CD4-positive, alpha-beta T cell treated with Interferon gamma for 1 hour (primary cell): ENCODE data around the gene CDC7.
"Not testable (repeated sequence)": the region's sequence is repeated elsewhere in the genome, so short reads cannot be mapped to it uniquely, and the experiment has no call there.

Source experiments
- DNase-seq: peaks from one replicate; pipeline ENCODE4 v3.0.0-alpha.2; 2020

The CDC7 gene

GRCh38 chr1:91511386-91511785 is 10.7 kb downstream of the CDC7 start:
- DNase-seq, result no peak

DNA sequence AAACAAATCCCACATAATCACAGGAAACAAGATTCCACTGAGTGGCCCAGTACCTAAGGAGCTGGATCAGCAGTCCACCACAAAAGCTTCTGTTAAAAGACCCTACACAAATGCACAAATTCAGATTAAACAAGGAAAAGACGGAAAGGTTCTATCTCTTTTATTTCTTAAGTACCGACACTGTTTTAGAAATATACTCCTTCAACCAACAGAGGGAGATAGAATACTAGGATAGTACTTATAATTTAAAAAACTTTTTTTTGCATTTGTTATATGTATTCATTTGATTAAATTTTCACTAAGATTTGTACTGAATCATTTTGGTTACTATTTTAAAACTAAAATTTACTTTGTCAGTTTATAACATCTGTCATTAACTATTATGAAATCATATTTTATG is 12.5 kb downstream of the CDC7 start:
- DNase-seq, result no peak

DNA sequence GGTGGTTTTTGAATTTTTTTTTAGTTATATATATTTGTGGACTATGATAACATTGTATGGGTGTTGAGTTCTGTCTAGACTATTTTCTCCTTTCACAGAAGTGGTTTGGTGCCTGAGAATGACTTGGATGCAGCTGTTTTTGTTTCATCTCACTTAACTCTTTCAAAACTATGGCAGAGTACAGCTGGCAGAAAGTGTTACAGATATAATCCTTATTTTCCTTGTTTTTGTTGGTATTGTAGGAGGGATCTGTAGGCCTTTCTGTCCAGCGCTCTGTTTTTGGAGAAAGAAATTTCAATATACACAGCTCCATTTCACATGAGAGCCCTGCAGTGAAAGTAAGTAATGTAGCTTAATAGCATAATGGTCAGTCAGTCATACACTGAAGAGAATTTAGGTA is 13.1 kb downstream of the CDC7 start:
- DNase-seq, result no peak

DNA sequence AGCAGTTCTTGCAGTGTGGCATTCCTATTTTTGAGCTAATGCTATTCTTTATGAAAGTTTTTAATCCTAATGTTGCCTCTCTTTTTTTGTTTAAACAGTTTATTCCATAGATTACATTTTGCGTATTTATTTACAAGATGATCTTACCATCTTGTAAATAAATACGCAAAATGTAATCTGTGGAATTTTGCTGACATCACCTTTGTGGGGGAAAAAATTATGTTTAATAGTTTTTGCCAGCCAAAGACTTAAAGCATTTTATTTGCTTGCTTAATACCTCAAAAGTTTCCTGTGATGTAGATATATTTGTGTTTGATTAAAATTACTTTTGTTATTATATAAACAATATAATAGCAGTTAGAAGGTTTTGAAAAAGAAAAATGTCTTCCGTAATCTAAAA is 15.3 kb downstream of the CDC7 start:
- no peak for DNase-seq

- DNase-seq, result not testable (repeated sequence)
These were observed 16.0 kb downstream of the CDC7 start for GRCh38 chr1:91516605-91517004.

- not testable (repeated sequence) for DNase-seq
These were observed 18.5 kb downstream of the CDC7 start for GRCh38 chr1:91519167-91519566.

DNA sequence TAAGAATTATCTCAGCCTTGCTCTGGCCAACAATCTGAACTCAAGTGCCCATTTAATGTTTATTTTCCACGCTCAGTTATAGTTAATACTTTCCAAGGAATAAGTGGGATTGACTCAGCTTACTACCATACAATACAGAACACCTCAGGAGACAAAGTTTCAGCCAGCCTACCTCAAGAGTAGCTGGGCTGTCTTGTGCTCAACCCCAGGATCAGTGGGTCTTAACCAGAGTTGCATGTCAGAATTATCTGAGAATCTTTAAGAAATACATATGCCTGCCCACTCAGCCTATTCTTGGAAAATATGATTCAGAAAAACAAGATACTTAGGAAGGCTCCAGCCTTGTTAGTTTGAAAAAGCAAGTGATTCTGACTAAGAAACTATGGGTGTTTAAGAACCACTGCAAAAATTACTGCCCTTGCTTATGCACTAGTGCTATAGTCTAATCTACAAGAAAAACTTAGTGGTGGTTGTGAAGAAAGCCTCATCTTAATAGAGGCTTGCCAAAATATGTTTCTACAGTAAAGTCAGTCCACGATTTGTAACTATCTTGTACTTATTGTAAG is 20.4 kb downstream of the CDC7 start:
- DNase-seq, result no peak

DNA sequence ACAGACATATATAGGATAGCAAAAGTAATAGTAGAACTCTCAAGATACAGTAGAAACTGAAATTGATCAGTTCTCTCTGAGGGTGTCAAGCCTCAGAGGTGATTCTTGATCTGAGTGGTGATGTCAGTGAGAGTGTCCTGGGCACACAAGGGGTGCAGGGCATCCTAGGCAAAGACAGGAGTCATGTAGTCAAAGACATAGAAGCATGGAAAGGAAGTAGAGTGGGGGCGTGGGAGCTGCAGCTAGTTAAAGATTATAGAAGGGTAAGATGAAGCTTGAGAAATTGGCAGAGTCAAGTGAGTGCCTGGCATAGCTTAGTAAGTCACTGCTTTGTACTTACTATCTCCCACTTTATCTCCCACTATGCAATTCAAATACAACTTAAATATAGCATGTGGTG is 22.8 kb downstream of the CDC7 start:
- no peak for DNase-seq

DNA sequence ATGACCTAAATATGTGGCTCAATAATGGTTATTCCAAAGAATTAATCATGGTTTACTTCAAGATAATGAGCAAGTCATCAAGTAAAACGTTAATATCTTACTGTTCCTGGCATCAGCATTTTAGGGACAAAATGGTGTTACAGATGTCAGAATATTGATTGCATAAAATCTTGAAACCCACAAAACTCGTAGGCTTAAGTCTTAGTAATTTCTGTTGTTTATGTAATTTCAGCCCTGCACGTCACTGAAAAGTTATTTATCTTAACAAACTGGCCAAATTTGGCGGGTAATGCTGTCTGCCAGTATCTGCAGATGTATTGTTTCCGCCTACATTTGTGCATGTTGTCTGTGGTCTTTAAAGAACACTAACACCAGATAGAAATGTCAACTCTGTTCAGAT is 25.8 kb downstream of the CDC7 start:
- no peak for DNase-seq

DNA sequence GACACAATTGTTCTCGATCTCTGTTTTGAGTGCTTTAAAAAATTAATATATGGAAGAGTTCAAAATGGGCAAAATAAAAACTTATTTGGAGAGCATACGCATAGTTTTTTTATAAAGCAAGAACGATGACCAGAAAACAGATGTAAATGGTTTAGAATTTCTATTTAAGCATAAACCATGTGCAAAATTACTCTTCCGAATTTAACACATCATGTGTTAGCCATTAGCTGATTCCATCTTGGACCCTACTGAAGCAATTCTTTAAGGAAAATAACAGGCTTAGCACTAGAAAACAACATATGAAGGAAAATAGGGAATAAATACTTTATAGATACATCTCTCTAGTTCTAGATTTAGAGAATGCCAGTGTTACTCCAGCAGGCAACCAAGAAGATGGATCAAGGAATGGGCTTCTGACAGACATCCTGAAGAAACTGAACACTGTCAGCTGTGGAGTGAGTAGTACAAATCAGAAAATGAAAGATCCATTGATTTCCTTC is 26.7 kb downstream of the CDC7 start:
- DNase-seq, result no peak

GRCh38 chr1:91527781-91528180 is 27.1 kb downstream of the CDC7 start:
- DNase-seq, result no peak

DNA sequence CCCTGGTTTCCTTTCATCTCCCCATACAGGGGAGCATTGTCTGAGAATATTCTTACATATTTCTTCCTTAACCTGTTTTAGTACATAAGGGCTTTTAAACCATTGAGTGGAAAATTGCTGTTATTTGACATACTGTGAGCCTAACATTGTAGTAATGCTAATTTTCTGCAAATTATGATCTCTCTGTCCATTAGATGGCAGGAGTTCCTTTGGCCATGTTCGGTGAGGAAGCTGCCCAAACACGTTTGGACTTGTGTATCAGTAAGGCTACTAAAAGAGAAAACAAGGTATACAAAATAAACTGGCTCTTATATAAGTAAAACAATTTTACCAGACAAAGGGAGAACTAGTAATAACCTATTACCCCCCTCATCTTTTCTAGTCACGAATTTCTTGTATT is 29.2 kb downstream of the CDC7 start:
- DNase-seq, result no peak

- DNase-seq, result no peak
These were observed 32.8 kb downstream of the CDC7 start for GRCh38 chr1:91533361-91534024.

DNA sequence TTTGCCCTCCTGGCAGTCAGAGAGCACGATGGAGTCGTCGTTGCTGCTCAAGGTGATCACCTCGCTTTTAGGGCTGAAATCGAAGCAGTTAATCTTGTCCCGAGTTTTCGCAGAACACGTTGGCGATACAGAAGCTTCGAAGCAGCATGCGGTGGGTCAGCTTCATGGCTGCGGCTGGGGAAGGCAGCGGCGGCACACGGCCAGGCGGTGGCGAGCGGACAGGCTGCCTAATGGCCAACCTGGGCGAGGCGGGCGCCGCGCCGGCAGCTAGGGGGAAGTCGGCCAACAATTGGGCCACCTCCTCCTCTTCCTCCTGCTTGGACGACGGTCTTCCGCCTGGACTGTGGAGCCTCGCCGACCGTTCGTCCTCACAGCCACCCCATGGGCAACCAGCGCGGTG is 34.8 kb downstream of the CDC7 start:
- no peak for DNase-seq

DNA sequence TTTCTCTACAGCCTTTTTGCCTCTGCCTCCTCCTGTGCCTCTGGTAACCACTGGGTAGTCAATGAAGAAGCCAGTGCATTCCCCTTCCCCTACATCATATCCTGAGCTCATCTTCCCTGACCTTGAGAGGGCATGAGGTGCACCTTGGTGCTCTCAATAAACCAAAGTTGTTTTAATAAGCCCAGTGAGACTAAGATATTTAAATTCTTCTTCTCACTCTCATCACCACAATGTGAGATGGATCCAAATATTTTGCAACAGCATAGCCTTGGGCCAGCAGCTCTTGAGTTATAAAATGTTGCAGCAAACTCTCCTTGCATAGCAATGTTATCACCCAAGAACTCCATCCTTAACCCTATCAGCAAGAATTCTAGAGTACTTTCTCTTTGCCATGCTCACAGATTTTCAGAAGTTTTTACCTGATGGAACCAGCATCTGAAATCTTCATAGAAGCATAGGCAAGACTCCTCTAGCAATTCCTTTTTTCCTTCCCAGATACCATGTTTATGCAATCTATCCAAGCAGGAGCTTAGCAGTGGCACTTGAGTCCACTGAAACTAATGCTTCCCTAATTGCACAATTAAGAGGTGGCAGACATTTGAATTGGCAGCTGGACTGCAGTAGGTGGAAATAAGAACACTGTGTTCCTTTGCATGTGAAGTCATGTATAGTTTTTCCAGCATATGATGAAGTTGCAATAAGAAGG is 36.8 kb downstream of the CDC7 start:
- no peak for DNase-seq

DNA sequence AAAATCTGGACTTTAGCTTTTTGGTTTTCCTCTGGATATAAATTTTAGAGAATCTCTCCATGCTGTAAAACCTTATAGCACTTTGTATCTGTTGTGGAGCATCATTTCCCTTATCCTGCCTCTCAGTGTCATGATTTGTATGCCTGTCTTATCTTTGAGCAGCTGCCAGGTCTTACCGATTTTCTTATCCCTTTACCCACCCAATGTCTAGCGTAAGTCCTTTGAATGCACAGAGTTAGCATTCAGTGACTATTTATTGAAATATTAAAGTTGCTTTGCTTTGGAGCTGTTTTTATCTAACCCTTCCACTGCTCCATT is 37.3 kb downstream of the CDC7 start:
- no peak for DNase-seq

DNA sequence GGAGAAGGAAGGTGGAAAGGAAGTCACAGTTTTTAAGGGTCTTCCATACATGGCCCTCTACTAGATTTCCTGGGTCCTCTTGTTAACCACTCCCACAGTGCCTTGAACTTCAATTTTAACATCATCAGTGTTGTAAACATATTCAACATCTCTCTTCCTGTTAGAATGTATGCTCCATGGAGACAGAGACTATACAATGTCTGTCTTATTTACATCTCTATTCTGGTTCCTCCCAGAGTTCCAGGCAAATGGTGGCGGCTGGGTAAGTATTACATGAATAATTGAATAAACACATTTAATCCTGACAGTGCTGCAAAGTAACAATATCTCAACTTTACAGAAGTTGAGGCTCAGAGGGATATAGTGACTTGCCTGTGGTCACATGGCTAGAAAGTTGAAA is 40.3 kb downstream of the CDC7 start:
- no peak for DNase-seq

DNA sequence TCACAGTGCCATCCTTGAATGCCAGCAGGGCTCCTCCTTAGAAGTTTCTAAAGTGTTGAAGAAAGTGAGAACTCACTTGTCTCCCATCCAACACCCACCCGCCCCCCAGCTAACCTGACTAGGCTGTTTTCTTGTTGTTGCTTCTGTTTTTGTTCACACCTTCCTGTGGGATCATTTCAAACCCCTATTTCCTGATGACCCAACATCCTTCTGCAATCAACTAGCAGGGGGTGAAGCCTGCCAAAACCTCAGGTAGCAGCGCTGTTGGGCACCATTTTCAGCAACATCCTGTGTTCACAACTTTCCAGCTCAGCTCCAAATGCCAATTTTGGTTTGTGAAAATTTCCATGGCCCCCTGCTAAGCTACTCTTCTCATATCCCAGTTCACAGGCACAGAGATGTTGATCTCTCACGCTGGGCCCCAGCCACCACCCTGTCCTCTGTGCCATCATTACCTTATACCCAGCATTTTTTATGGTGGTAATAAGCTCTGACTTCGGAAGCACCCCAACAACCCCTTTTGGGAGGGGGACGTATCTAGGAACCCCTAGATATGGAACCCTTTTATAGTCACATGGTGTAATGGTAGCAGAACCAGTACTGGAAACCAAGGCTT is 41.4 kb downstream of the CDC7 start:
- no peak for DNase-seq

DNA sequence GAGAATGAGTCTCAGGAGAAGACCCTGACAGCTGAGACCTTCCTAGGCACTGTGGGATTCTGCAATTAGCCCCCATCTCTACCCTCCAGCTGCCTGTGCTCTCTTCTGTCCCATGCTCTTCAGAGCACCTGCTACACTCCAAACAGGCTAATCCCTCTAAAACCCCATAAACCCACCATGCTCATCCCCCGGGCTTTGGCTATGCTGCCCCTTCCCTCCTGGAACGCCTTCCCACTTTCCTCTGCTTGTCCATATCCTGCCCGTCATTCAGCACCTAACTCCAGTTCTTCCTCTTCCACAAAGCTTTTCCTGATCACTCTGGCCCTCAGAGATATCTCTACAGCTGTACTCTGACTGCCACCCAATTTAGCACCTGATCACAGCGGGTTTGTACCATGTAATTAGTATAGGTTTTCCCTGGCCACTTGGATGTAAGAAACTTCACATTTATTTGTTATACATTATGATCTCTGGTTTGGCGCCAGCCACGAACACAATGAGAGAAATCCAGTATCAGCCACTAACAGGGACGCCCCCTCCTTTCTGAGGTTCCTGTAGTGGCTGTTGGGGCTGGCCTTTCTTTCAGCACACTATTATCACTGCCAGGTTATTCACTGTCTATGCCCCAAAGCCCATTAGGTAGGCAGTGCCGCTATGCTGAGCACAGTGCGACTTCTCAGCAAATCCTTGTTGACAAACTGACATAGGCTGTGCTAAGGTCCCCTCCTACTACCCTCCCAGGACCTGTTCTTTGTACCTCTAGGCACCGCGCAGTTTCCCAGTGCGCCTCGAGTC is 45.1 kb downstream of the CDC7 start:
- no peak for DNase-seq

GRCh38 chr1:91546301-91546581 is 45.6 kb downstream of the CDC7 start:
- no peak for DNase-seq

- no peak for DNase-seq
These were observed 46.2 kb downstream of the CDC7 start for GRCh38 chr1:91546876-91547275.

GRCh38 chr1:91548376-91549040 is 47.9 kb downstream of the CDC7 start:
- DNase-seq, result peak; percentile 7
